Stimulated activated effector memory CD8-positive, alpha-beta T cell treated with anti-CD3 and anti-CD28 coated beads, Interleukin-12 subunit alpha, Interleukin-12 subunit beta, amount 100 ng/mL, for 72 hours (primary cell): ENCODE data around the gene APP.
A peak's percentile ranks its signal among the peaks of the same experiment; 100 is the strongest.

Experiments used
- ATAC-seq: fragments of 150-1000 bp; cut with Tn5 transposase; 2 replicates; pipeline ENCODE4 v1.10.0; 2021
- DNase-seq, 2 donors: peaks; one replicate each; pipeline ENCODE4 v3.0.0; 2021 to 2022; ENCODE audit warnings: low spot score in 2 of 2
- H3K27ac Mint-ChIP-seq: one replicate; pipeline ENCODE4 v1.8.0; 2022; ENCODE audit warnings: mild to moderate bottlenecking, mixed read lengths
- H3K36me3 Mint-ChIP-seq: one replicate; pipeline ENCODE4 v1.8.0; 2022; ENCODE audit warnings: mild to moderate bottlenecking, mixed read lengths
- H3K4me1 Mint-ChIP-seq: one replicate; pipeline ENCODE4 v1.8.0; 2022; ENCODE audit warnings: mixed read lengths
- H3K4me3 Mint-ChIP-seq: one replicate; pipeline ENCODE4 v1.8.0; 2022; ENCODE audit warnings: mild to moderate bottlenecking, mixed read lengths
- H3K9me3 Mint-ChIP-seq: one replicate; pipeline ENCODE4 v1.8.0; 2022; ENCODE audit warnings: mixed read lengths

Gene APP

DNA sequence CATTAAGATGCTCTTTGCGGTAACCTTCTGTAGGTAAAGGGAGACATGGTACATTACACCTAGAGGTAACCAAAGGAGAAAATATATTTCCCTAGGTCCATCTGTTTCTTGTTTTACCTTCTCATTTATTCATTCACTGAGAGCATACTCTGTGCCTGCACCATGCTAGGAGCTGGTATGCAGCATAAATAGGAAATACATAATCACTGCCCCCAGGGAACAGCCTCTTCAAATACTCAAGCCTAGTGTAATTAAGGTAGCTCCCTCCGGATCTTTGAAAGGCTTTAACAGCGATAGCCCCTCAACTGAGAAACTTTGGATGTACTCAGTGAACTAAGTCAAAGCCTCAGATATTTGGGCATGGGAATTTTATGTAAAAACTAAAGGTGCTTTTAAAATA is 312.2 kb downstream of the APP start:
- H3K36me3 Mint-ChIP-seq, result no peaks in the 10 kb centered on the region
- H3K4me1 Mint-ChIP-seq, result no peaks in the 10 kb centered on the region
- H3K27ac Mint-ChIP-seq, result no peak overlapping the region
- no peak for ATAC-seq
- H3K4me3 Mint-ChIP-seq, result no peak overlapping the region
- no peaks in the 10 kb centered on the region for H3K9me3 Mint-ChIP-seq
- no peak for DNase-seq

DNA sequence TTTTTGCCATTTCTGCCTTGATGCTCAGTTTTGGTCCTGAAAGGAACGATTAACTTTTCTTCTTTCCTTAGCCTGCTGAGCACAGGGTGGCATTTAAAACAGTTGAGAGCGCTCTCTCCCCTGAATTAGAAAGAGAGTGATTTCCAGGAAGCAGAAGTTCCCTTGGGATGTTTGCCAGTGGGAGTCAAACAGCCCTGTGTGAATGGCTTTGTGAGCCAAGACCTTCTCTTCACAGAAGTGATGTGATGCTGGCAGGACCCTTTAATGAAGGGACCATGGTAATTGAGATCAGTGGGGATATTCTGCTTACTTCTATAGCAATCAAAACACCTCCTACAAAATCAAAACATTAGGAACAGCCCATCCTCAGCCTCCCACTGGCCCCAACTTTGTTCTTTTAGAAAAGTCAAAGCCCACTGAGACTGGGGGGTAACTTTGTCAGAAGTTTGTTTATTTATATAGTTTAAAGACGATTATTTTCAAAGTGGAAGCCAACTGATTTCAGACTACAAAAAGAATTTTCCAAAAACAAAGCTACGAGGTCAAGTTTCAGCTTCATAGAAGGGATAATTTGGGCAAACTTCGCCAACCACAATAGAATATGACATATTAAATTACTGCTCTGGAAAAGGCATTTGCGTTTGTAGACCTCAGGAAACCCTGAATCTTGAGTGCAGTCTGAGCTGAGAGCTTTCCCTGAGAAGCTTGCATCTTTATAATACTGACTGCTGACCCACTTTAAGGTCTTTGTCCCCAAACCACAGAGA is 313.1 kb downstream of the APP start:
- Mint-ChIP-seq H3K36me3 (no peaks in the 10 kb centered on the region), H3K4me3 (no peak overlapping the region), H3K27ac (no peak overlapping the region), H3K4me1 (no peaks in the 10 kb centered on the region), H3K9me3 (no peaks in the 10 kb centered on the region)
- ATAC-seq (no peak), DNase-seq (no peak)

DNA sequence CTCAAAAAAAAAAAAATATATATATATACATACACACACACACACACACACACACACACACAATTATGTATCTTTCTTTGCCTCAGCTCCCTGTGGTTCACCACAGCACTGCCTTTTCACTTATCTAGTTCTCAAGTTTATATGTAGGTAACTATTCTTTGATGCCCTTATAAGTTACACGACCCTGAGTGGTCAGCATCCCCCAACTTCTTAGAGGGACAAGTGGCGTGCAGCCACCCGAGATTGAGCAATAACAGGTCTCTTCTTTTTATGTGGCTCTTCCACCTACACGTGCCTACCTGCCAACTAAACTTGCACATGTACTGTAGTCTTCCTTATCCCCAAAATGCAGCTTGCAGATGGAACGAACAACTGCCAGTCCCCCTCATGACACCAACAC is 315.0 kb downstream of the APP start:
- Mint-ChIP-seq H3K4me1 (no peaks in the 10 kb centered on the region), H3K36me3 (no peaks in the 10 kb centered on the region), H3K9me3 (no peaks in the 10 kb centered on the region), H3K27ac (no peak overlapping the region), H3K4me3 (no peak overlapping the region)
- ATAC-seq (no peak), DNase-seq (no peak)

DNA sequence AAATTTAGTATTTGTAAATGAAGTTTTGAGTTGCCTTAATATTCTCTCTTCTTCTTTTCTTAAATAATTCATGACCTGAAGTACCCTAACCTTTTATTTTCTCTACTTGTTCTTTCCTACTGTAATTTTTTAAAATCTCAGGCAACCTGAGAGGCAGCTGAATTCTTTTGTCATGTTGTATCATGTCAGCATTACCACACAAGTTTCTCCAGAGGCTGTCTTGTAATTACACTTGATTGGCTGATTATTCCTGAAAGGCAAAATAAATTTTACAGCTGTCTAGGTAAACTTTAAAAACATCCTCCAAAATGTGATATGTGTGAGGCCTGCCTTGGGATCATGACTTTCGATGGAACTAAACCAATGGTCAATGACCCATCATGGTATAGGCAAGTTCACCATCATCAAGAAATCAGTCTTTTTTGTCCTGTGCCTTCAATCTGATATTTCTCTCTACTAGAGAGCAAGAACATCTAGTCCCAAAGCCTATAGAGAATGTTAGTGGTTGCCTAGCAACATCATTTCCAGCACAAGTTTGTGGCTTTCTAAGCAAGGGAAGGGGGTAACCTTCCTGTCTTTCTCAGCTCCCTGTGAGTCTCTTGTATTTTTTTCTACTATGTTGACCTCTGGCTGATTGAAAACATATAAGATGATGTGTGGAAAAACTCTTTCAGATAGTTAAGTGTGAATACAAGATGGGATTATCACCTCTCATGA is 320.3 kb downstream of the APP start:
- Mint-ChIP-seq H3K4me3 (no peak overlapping the region), H3K9me3 (no peaks in the 10 kb centered on the region), H3K4me1 (peaks cover 16% of the 10 kb centered on the region), H3K27ac (no peak overlapping the region), H3K36me3 (no peaks in the 10 kb centered on the region)
- DNase-seq (no peak), ATAC-seq (no peak)

DNA sequence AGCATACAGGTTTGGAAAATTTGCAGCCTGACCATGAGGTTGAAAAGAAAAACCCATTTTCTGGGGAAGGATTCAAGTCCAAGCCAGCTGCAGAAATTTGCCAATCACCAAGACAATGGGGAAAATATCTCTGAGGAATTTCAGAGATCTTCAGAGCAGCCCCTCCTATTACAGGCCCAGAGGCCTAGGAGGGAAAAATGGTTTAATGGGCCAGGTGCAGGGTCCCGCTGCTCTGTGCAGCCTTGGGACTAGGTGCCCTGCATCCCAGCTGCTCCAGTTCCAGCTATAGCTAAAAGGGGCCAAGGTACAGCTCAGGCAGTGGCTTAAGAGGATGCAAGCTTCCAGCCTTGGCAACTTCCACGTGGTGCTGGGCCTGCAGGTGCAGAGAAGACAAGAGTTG is 322.3 kb downstream of the APP start:
- ATAC-seq (no peak), DNase-seq (no peak)
- Mint-ChIP-seq H3K27ac (no peak overlapping the region), H3K36me3 (no peaks in the 10 kb centered on the region), H3K4me1 (peaks cover 19% of the 10 kb centered on the region), H3K9me3 (no peaks in the 10 kb centered on the region), H3K4me3 (no peak overlapping the region)

DNA sequence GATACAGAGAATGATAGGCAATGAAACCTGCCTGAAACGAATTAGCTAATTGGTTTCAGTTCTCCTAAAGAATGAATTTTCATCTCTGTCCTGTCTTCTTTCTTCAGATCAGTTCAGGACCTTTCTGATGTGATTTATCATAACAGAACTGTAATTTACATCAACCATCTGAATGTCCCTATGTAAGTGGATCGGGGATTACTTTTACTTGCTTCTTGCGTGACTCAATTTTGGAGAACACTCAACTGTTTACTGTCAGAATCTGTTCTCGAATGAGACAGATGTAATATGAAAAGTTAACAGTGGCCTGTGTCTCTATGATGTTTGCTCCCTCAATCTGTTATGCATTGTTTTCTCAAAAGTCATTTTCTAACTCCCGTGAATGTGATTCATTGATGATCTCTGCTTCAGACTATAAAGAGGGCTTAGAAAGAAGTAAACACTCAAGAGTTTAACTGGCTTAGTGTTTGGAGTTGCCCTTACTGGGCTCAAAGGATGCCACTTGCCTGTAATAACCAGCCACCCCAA is 324.8 kb downstream of the APP start:
- peak; percentile 94 for ATAC-seq
- H3K4me1 Mint-ChIP-seq, result peaks cover 19% of the 10 kb centered on the region
- H3K4me3 Mint-ChIP-seq, result peak overlapping the region; percentile 17
- no peaks in the 10 kb centered on the region for H3K9me3 Mint-ChIP-seq
- no peaks in the 10 kb centered on the region for H3K36me3 Mint-ChIP-seq
- peak overlapping the region; percentile 77 for H3K27ac Mint-ChIP-seq
- DNase-seq, result no peak

DNA sequence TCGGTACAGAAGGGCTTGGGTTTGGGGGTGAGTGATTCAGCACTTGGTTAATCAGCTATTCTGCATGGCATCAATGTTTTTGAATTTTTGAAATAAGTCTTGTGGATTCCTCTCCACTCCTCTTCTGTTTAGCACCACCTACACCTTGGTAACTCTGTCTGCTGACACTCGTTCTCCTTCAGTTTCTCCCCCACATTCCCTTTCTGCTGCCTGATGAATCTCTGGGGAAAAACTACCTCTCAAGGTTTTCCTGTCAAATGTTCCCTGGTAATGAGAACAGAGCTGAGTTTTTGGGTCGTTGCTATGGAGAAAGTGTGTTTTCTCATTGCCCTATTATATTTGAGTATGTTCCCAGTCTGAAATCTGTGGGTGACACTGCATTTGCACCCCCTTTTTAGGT is 327.6 kb downstream of the APP start:
- H3K4me3 Mint-ChIP-seq, result no peak overlapping the region
- no peak for ATAC-seq
- H3K36me3 Mint-ChIP-seq, result no peaks in the 10 kb centered on the region
- H3K4me1 Mint-ChIP-seq, result peaks cover 19% of the 10 kb centered on the region
- peaks cover 5% of the 10 kb centered on the region for H3K9me3 Mint-ChIP-seq
- H3K27ac Mint-ChIP-seq, result no peak overlapping the region
- no peak for DNase-seq

DNA sequence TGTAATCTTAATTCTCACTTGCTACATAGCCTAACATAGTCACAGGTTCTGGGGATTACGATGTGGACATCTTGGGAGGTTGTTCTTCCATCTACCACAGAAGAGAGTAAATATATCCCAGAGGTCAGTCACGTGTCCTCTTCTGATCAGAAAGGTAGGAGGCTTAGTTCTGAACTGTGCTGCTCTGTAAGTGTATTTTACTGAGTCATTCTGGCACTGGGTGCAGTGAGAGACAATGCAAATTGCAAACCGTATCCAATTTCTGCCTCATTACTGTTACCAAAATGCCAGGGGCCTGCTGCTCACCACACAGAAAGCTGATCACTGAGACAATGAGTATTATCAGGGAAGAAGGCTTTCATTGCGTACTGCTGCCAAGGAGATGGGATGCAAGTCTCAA is 331.8 kb downstream of the APP start:
- Mint-ChIP-seq H3K4me3 (no peak overlapping the region), H3K27ac (no peak overlapping the region), H3K9me3 (peaks cover 5% of the 10 kb centered on the region), H3K36me3 (no peaks in the 10 kb centered on the region), H3K4me1 (no peaks in the 10 kb centered on the region)
- DNase-seq (no peak), ATAC-seq (no peak)

DNA sequence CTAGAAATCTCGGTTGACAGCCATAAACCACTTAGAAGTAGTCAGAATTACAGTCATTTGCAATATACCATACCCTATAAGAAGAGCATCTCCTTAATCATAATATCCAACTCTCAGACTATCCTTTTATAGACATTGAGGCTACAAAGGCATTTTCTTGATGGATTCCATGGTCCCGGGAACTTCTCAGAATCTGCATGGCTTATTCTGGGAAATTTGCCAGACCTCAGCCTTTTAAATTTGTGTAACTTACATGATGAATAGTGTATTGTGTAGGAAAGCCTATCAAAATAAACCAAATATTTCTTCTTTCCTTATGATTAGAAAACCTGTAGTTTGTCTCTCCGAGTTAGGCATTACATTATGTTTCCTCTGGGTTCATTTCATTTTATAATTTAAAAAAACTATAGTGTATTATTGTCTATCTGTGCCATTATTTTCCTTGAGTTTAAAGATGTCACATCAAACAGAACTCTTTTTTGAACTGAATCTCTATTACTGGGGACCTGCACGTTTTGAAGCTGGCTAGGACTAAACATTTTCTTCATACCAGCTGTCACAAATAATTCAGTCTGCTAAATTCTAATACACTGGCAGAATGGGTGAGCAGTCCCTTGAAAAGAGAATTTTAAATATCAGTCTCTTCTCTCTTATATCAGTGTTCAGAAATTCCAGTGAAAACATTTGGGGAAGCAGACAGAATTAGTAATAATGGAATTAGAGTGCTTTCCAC is 332.9 kb downstream of the APP start:
- Mint-ChIP-seq H3K4me1 (no peaks in the 10 kb centered on the region), H3K9me3 (peaks cover 5% of the 10 kb centered on the region), H3K4me3 (no peak overlapping the region), H3K36me3 (no peaks in the 10 kb centered on the region), H3K27ac (no peak overlapping the region)
- ATAC-seq, result no peak
- DNase-seq, result no peak

DNA sequence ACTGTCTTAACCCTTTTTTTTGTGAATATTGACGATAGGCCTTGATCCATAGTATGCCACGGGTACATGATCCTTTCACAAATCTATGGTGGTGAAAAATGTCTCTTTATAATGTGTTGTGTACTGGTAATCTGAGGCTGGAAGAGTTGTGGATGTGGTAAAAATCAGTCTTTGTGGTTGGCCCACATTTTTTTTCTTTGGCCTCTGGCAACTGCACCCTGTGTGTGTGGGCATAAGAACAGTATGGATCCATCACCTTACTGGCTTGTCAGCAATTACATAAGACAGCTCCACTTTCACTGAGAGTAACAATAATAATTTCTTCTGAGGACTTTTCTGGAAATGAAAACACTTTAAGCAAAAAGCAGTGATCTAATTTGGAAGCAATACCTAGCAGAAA is 334.2 kb downstream of the APP start:
- Mint-ChIP-seq H3K36me3 (no peaks in the 10 kb centered on the region), H3K4me1 (peaks cover 8% of the 10 kb centered on the region), H3K9me3 (peaks cover 5% of the 10 kb centered on the region), H3K27ac (no peak overlapping the region), H3K4me3 (no peak overlapping the region)
- DNase-seq, result no peak
- ATAC-seq, result no peak

DNA sequence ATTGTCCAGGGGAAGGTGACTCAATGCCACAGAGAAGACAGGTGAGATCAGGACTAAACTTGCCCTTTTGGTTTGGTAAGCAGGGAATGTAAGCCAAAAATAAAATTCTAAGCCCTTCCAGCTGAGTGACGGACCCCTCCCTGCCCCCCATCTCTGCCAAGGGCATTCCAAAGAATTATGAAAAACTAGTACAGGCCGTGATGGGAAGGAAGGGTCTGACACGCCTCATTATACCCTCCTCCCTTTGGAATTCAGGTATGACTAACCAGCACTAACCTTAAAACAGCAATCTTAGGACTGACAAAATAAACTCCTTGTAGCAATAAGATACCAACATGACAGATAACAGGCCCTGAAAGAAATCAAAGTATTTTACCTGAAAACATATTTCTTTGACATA is 336.2 kb downstream of the APP start:
- Mint-ChIP-seq H3K4me3 (no peak overlapping the region), H3K36me3 (no peaks in the 10 kb centered on the region), H3K4me1 (peaks cover 10% of the 10 kb centered on the region), H3K9me3 (no peaks in the 10 kb centered on the region), H3K27ac (no peak overlapping the region)
- DNase-seq, result no peak
- no peak for ATAC-seq

DNA sequence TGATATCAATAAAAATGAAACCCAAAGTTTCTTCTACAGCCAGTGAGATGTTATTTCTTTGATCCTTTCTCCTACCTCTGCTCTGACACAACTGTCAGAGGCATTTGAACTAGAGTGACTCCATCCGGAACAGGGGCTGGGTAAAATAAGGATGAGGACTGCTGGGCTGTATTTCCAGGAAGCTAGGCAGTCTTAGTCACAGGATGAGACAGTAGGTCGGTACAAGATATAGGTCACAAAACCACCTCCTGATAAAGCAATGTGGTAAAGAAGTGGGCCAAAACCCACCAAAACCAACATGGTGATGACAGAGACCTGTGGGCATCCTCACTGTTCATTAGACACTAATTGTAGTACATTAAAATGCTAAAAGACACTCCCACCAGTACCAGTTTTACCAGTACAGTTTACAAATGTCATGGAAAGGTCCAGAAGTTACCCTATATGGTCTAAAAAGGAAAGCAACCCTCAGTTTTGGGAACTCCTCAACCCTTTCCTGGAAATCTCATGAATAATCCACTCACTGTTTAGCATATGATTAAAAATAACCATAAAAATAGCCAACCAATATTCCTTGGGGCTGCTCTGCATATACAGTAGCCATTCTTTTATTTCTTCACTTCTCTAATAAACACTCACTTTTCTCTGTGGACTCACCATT is 339.1 kb downstream of the APP start:
- H3K36me3 Mint-ChIP-seq, result no peaks in the 10 kb centered on the region
- H3K27ac Mint-ChIP-seq, result no peak overlapping the region
- H3K4me3 Mint-ChIP-seq, result no peak overlapping the region
- peaks cover 10% of the 10 kb centered on the region for H3K4me1 Mint-ChIP-seq
- ATAC-seq, result peak; percentile 95
- no peaks in the 10 kb centered on the region for H3K9me3 Mint-ChIP-seq
- DNase-seq, result no peak
